ENCODE results near the gene MRPS34.

DNA sequence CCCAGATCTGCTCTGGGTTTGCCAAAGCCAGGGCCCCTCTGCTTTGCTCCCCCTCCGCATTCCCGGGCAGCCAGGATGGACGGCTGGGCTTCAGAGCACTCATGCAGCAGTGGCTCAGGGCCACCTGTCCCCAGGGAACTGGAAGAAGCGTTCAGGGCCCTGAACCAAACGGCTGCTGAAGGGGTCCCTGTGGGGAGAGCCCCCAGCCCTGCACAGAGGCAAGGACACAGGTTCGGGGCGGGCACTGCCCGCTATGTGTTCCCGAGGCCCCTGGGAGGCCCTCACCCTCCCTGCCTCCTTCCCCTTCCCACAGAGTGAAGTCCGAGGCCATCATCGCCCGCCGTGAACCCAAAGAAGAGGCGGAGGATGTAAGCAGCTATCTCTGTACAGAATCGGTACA, 12.0 kb downstream of the MRPS34 start:
- TF ChIP-seq POLR2A (IDR thresholded peaks at IDR 0.05): no peak
- TF ChIP-seq, protein P1, sequence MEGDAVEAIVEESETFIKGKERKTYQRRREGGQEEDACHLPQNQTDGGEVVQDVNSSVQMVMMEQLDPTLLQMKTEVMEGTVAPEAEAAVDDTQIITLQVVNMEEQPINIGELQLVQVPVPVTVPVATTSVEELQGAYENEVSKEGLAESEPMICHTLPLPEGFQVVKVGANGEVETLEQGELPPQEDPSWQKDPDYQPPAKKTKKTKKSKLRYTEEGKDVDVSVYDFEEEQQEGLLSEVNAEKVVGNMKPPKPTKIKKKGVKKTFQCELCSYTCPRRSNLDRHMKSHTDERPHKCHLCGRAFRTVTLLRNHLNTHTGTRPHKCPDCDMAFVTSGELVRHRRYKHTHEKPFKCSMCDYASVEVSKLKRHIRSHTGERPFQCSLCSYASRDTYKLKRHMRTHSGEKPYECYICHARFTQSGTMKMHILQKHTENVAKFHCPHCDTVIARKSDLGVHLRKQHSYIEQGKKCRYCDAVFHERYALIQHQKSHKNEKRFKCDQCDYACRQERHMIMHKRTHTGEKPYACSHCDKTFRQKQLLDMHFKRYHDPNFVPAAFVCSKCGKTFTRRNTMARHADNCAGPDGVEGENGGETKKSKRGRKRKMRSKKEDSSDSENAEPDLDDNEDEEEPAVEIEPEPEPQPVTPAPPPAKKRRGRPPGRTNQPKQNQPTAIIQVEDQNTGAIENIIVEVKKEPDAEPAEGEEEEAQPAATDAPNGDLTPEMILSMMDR (IDR thresholded peaks at IDR 0.05 in 4 of 5, conservative IDR thresholded peaks at IDR 0.05 in 1 of 5): no peak

Measured in gastrocnemius medialis (tissue), 4 donors.